Hepatic stellate cell (primary cell): ENCODE results near the gene ANKFN1.

Experiments
- DNase-seq: peaks from one replicate; pipeline ENCODE4 v3.0.0; 2011; ENCODE audit warnings: low spot score

ANKFN1 gene

GRCh38 chr17:56152874-56153602, at the start of gene ANKFN1:
Gene ANKFN1 (plus strand): TSS chr17:56153475. CDS start chr17:56212668, 59,193 bp downstream.
- no peak for DNase-seq

GRCh38 chr17:56108811-56109284, 44.4 kb upstream of the ANKFN1 start:
- no peak for DNase-seq

GRCh38 chr17:56109836-56110235, 43.4 kb upstream of the ANKFN1 start:
- DNase-seq, result no peak

- DNase-seq, result no peak
Measured at GRCh38 chr17:56110463-56111135, 42.7 kb upstream of the ANKFN1 start.

- peak; percentile 4 for DNase-seq
Measured at GRCh38 chr17:56111706-56112485, 41.4 kb upstream of the ANKFN1 start.

- no peak for DNase-seq
Measured at GRCh38 chr17:56113486-56113885, 39.8 kb upstream of the ANKFN1 start.

- DNase-seq, result no peak
Measured at GRCh38 chr17:56114469-56114868, 38.8 kb upstream of the ANKFN1 start.

GRCh38 chr17:56119191-56119590, 34.1 kb upstream of the ANKFN1 start:
- DNase-seq, result no peak

- no peak for DNase-seq
Measured at GRCh38 chr17:56119936-56120335, 33.3 kb upstream of the ANKFN1 start.

- no peak for DNase-seq
Measured at GRCh38 chr17:56121191-56122051, 31.9 kb upstream of the ANKFN1 start.

GRCh38 chr17:56125830-56126819, 27.1 kb upstream of the ANKFN1 start:
- DNase-seq, result peak; percentile 5

- DNase-seq, result no peak
Measured at GRCh38 chr17:56130026-56130425, 23.2 kb upstream of the ANKFN1 start.

- DNase-seq, result no peak
Measured at GRCh38 chr17:56130631-56131030, 22.6 kb upstream of the ANKFN1 start.

- DNase-seq, result no peak
Measured at GRCh38 chr17:56131431-56131830, 21.8 kb upstream of the ANKFN1 start.

- no peak for DNase-seq
Measured at GRCh38 chr17:56136301-56136700, 17.0 kb upstream of the ANKFN1 start.

GRCh38 chr17:56141046-56141839, 12.0 kb upstream of the ANKFN1 start:
- no peak for DNase-seq

- peak; percentile 10 for DNase-seq
Measured at GRCh38 chr17:56142325-56142724, 10.9 kb upstream of the ANKFN1 start.

- DNase-seq, result no peak
Measured at GRCh38 chr17:56142781-56143180, 10.5 kb upstream of the ANKFN1 start.

GRCh38 chr17:56144223-56144622, 9.1 kb upstream of the ANKFN1 start:
- DNase-seq, result no peak

- DNase-seq, result no peak
Measured at GRCh38 chr17:56146534-56146933, 6.7 kb upstream of the ANKFN1 start.
